Ishikawa (cell line): ENCODE data around the gene TMEM38B.

Experiments
- CEBPB ChIP-seq: IDR thresholded peaks from 2 replicates; pipeline ENCODE4 v1.6.1; 2012
- CREB1 ChIP-seq: IDR thresholded peaks from 2 replicates; pipeline ENCODE4 v1.6.1; 2012; ENCODE audit warnings: low read depth
- EGR1 ChIP-seq: IDR thresholded peaks from 2 replicates; pipeline ENCODE4 v1.6.1; 2012
- EP300 ChIP-seq: IDR thresholded peaks from 2 replicates; pipeline ENCODE4 v1.6.1; 2012; ENCODE audit warnings: borderline replicate concordance
- MAX ChIP-seq: IDR thresholded peaks from 2 replicates; pipeline ENCODE4 v1.6.1; 2012
- RAD21 ChIP-seq: IDR thresholded peaks from 2 replicates; pipeline ENCODE4 v1.6.1; 2012; ENCODE audit warnings: low read depth
- REST ChIP-seq: IDR thresholded peaks from 2 replicates; pipeline ENCODE4 v1.6.1; 2012; ENCODE audit warnings: low read depth, mild to moderate bottlenecking
- TAF1 ChIP-seq: IDR thresholded peaks from 2 replicates; pipeline ENCODE4 v1.6.1; 2012; ENCODE audit warnings: low read depth, mild to moderate bottlenecking
- YY1 ChIP-seq: IDR thresholded peaks from 2 replicates; pipeline ENCODE4 v1.6.1; 2012; ENCODE audit warnings: low read depth

GRCh38 chr9:105710638-105711037 is 16.3 kb downstream of the TMEM38B start:
- TF ChIP-seq REST (no peak), EGR1 (no peak), TAF1 (no peak), CEBPB (no peak), EP300 (no peak), RAD21 (no peak), CREB1 (no peak), MAX (no peak), YY1 (no peak)
